D721Med (cell line): Measurements from ENCODE around the gene ACSM6.
"Not testable (repeated sequence)": the region's sequence is repeated elsewhere in the genome, so short reads cannot be mapped to it uniquely, and the experiment has no call there.

ENCODE experiments used
- DNase-seq: peaks from one replicate; pipeline ENCODE4 v3.0.0; 2011; ENCODE audit warnings: low spot score; ENCODE audit not compliant: insufficient read length
- FAIRE-seq: peaks from 2 replicates; lab custom pipeline; 2011; peaks lifted over from hg19 to GRCh38; lab: Jason Lieb, UNC
- CTCF ChIP-seq: IDR thresholded peaks from 2 replicates; pipeline ENCODE4 v1.5.1; 2012; ENCODE audit warnings: mild to moderate bottlenecking, control low read depth; ENCODE audit not compliant: insufficient read depth; ENCODE audit errors: missing control alignments

ACSM6 gene

GRCh38 chr10:95214793-95215192 is 20.8 kb downstream of the ACSM6 start:
- FAIRE-seq (no peak), DNase-seq (no peak)

GRCh38 chr10:95217476-95217875 is 23.4 kb downstream of the ACSM6 start:
- no peak for TF ChIP-seq CTCF
- FAIRE-seq: no peak
- no peak for DNase-seq

More at GRCh38 chr10:95214793-95215192, 20.8 kb downstream of the ACSM6 start:
- TF ChIP-seq CTCF: no peak

GRCh38 chr10:95220539-95220938 is 26.5 kb downstream of the ACSM6 start:
- FAIRE-seq (no peak), DNase-seq (no peak)
- TF ChIP-seq CTCF: no peak

- TF ChIP-seq CTCF: no peak
- DNase-seq (no peak), FAIRE-seq (no peak)
Observed at GRCh38 chr10:95221124-95221523, 27.1 kb downstream of the ACSM6 start.

GRCh38 chr10:95225136-95225535 is 31.1 kb downstream of the ACSM6 start:
- TF ChIP-seq CTCF: no peak
- no peak for DNase-seq
- FAIRE-seq: no peak

- FAIRE-seq, DNase-seq: not testable (repeated sequence)
Observed at GRCh38 chr10:95228934-95229723, 35.1 kb downstream of the ACSM6 start.

GRCh38 chr10:95229724-95230627 is 35.9 kb downstream of the ACSM6 start:
- DNase-seq: no peak
- TF ChIP-seq CTCF: no peak
- no peak for FAIRE-seq

- not testable (repeated sequence) for FAIRE-seq, DNase-seq
Observed at GRCh38 chr10:95230677-95231586, 36.9 kb downstream of the ACSM6 start.
